GM12874 (cell line): ENCODE results near the gene PDE10A.

Experiments
- CTCF ChIP-seq: IDR thresholded peaks from 2 replicates; pipeline ENCODE4 v1.5.1; 2011; ENCODE audit warnings: low read depth, mild to moderate bottlenecking, control low read depth, low read length, moderate library complexity; ENCODE audit not compliant: insufficient read depth

Gene PDE10A

GRCh38 chr6:165606740-165607008 is 56.4 kb downstream of the PDE10A start:
- TF ChIP-seq CTCF: no peak

GRCh38 chr6:165605901-165606739 is 56.9 kb downstream of the PDE10A start:
- no peak for TF ChIP-seq CTCF

GRCh38 chr6:165605182-165605875 is 57.7 kb downstream of the PDE10A start:
- TF ChIP-seq CTCF: no peak

GRCh38 chr6:165602291-165602690 is 60.8 kb downstream of the PDE10A start:
- TF ChIP-seq CTCF: no peak

GRCh38 chr6:165600606-165601005 is 62.4 kb downstream of the PDE10A start:
- TF ChIP-seq CTCF: no peak

GRCh38 chr6:165599596-165600487 is 63.2 kb downstream of the PDE10A start:
- TF ChIP-seq CTCF: no peak

- no peak for TF ChIP-seq CTCF
Measured at GRCh38 chr6:165599121-165599520, 63.9 kb downstream of the PDE10A start.
